Muscle of back (tissue), 11 donors: ENCODE measurements around the gene CTR9. TPM values are rescaled to one million over a fixed set of nuclear protein-coding genes. Genes with fewer than 3 reads are reported as not detected.
"Not testable (repeated sequence)": the region's sequence is repeated elsewhere in the genome, so short reads cannot be mapped to it uniquely, and the experiment has no call there.

Source experiments
- DNase-seq, 3 donors: peaks; one replicate each; pipeline versions ENCODE4 v3.0.0 to v3.0.0-alpha.2; 2013
- polyA plus RNA-seq, 10 donors: library from polyadenylated mRNA; unstranded; fragments of 120-200 nt; gene quantifications; one replicate each; pipeline ENCODE4 v1.2.1, GENCODE V29; 2013; ENCODE audit not compliant: insufficient read length in 10 of 10

The CTR9 gene
- polyA plus RNA-seq, 10 donors = 25.0 to 35.8 (median 31.8) TPM

- DNase-seq = peak in 2 of 3 donors; percentile 53 to 67
These were observed 58.5 kb downstream of the CTR9 start for GRCh38 chr11:10809373-10810160.

GRCh38 chr11:10813945-10814344, 62.9 kb downstream of the CTR9 start:
- DNase-seq = no peak

- peak in 1 of 3 donors; percentile 80 for DNase-seq
These were observed 67.5 kb downstream of the CTR9 start for GRCh38 chr11:10818594-10818993.

DNA sequence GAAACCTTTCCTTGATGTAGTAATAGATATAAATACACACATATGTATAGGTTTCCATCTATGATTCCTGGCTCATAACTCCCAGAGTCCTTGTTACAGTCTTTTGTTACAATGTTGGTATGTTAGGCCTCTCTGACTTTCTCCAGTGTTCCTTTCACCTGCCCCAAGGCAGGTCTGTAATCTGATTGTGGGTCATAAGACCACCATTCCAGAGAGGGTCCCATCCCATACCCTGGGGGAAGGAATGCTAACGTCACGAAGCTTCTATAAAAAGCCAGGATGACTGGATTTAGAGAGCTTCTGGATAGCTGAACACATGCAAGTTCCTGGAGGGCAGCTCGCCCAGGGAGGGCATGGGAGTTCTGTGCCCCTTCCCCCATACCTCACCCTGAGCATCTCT, 71.4 kb downstream of the CTR9 start:
- not testable (repeated sequence) for DNase-seq

DNA sequence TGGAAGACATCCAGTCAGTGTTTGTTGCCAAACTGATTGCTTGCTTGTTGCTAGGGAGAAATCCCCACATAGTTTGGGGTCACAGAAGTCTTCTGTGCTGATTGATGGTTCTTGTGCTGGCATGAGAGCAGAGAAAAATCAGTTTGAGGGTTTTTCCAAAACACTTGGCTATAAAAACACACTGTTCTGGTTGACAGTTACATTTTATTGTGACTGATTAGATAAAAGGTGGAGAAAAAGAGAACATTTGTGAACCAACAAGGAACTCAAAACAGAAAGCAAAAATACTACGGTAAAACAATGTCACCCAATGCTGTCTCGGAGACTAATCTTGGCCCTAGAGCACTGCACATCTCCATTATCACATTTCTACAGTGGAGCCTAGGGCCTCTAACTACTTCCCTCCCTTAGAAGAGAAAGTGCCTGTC, 72.1 kb downstream of the CTR9 start:
- DNase-seq = peak in 1 of 3 donors; percentile 12

DNA sequence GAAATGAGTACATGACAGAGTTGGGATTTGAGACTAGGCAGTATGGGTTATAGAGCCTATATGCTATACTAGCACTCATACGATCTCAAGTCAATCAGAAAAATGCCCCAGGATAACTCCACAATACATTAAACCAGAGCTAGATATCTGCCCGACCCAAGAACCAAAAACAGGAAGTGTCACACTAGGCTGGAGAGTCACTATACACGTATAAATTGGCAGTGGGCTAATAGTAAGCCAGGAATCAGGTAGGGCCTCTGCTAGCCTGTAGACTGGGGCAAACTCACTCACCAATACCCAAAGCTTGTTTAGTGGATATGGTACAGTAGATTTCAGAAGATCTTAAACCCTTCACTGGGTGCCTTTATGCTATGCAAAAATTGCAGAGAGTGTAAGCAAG, 73.8 kb downstream of the CTR9 start:
- no peak for DNase-seq

GRCh38 chr11:10828402-10828801, 77.4 kb downstream of the CTR9 start:
- DNase-seq = no peak

GRCh38 chr11:10829139-10829538, 78.1 kb downstream of the CTR9 start:
- no peak for DNase-seq

Other genes with a start within 250 kb of the CTR9 start
- gene RNF141, start 210.1 kb upstream of the CTR9 start, polyA plus RNA-seq = 10 to 100 TPM; 17.2 to 27.4 (median 22.3) TPM
- 100 to 1,000 TPM in 2 of 10 donors, 10 to 100 TPM in 8; 66.5 to 111 (median 87.8) TPM for gene LYVE1, start 182.6 kb upstream of the CTR9 start, polyA plus RNA-seq
- 1 to 10 TPM; 3.1 to 6.9 (median 3.9) TPM for gene IRAG1, start 57.5 kb upstream of the CTR9 start, polyA plus RNA-seq
- gene EIF4G2, start 57.7 kb downstream of the CTR9 start, polyA plus RNA-seq = 100 to 1,000 TPM; 673 to 938 (median 767) TPM
- gene ZBED5, start 106.8 kb downstream of the CTR9 start, polyA plus RNA-seq = 10 to 100 TPM; 55.0 to 89.7 (median 75.7) TPM